H9 (cell line): ENCODE measurements around the gene PRSS3. TPM values are rescaled to one million over a fixed set of nuclear protein-coding genes. Genes with fewer than 3 reads are reported as not detected.

Experiments used
- total RNA-seq: library from RNA; stranded (reverse); gene quantifications from 2 replicates; pipeline ENCODE4 v1.2.1, GENCODE V29; 2021

PRSS3 gene
- total RNA-seq, 1 experiment from 2014 or later = not detected

Other genes starting within 250 kb of the PRSS3 start
- 52.1 and 52.4 TPM in 2 replicates for gene UBE2R2, start 21.6 kb downstream of the PRSS3 start, total RNA-seq